Right lobe of liver (tissue), 4 donors: ENCODE measurements around the gene ZFP91.

ENCODE experiments used
- POLR2A ChIP-seq: fragments of 450-650 bp; IDR thresholded peaks from one replicate; pipeline ENCODE4 v1.6.1; 2017; ENCODE audit warnings: antibody characterized with exemption, mild to moderate bottlenecking
- TF ChIP-seq, protein P1 (sequence below), 4 donors: fragments of 200-600 bp in 3 of 4; fragments of 450-650 bp in 1 of 4; IDR thresholded peaks; one replicate each; pipeline versions ENCODE4 v1.5.1 to v1.8.0; 2016 to 2022; ENCODE audit warnings: antibody characterized with exemption in 4 of 4, mild to moderate bottlenecking in 2 of 4
- donor health status: DM: no; HTN: no; CAD: no.
- donor health status: DM: no; HTN: no; CAD: no.
- donor health status: DM: no; HTN: yes; CAD: no.

GRCh38 chr11:58575377-58576020 is 3.4 kb upstream of the ZFP91 start, which contains the start of gene LPXN:
- TF ChIP-seq, protein P1, sequence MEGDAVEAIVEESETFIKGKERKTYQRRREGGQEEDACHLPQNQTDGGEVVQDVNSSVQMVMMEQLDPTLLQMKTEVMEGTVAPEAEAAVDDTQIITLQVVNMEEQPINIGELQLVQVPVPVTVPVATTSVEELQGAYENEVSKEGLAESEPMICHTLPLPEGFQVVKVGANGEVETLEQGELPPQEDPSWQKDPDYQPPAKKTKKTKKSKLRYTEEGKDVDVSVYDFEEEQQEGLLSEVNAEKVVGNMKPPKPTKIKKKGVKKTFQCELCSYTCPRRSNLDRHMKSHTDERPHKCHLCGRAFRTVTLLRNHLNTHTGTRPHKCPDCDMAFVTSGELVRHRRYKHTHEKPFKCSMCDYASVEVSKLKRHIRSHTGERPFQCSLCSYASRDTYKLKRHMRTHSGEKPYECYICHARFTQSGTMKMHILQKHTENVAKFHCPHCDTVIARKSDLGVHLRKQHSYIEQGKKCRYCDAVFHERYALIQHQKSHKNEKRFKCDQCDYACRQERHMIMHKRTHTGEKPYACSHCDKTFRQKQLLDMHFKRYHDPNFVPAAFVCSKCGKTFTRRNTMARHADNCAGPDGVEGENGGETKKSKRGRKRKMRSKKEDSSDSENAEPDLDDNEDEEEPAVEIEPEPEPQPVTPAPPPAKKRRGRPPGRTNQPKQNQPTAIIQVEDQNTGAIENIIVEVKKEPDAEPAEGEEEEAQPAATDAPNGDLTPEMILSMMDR (IDR thresholded peaks at IDR 0.05) = no peak
- no peak for TF ChIP-seq POLR2A
